ENCODE data around the gene ZNF785. TPM values are rescaled to one million over a fixed set of nuclear protein-coding genes. Genes with fewer than 3 reads are reported as not detected.

The ZNF785 gene
- 4.4 and 8.7 TPM in 2 replicates for total RNA-seq

DNA sequence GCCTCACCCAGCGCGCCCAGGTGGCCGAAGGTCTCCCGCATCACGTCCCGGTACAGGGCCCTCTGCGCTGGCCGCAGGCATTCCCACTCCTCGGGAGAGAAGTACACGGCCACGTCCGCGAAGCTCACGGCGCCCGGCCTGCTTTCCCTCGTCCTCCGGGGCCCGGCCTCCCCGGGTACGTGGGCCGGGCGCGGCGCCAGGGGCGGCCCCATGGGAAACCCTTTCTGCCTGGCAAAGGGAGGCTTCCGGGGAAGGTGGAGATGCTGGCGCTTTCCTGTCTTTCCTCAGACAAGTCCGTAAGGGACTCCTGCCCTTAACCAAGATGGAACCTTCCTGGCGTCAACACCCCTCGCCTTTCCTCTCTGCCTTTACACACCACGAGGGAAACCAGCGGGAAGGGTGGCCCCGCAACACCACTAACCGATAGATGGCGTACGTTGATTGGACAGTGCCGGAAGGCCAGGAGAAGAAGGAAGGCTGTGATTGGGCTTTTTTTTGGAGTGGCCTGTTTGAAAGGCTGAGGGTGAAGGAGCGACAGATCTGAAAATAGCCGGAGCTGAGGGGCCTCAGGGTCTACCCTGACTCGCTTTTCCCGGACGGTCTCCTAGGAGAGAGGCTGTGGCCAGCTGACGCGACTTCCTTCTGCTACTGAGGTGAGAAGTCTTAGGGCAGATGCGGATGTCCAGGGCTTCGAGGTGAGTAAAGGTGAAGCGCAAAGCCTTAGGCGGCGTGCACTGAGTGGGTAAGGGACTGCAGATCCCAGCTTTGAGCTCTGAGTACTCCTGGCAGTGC, at the start of gene ZNF785:
Gene ZNF785, minus strand, starts transcription at position 298 of the 792 bp plus-strand sequence. Its CDS starts 86 bp downstream, at position 212.

GRCh38 chr16:30609926-30610839, 24.7 kb upstream of the ZNF785 start, which contains the start of gene ZNF689:
ZNF689 (minus strand) TSS chr16:30610389; CDS start chr16:30610041, 348 bp downstream.

DNA sequence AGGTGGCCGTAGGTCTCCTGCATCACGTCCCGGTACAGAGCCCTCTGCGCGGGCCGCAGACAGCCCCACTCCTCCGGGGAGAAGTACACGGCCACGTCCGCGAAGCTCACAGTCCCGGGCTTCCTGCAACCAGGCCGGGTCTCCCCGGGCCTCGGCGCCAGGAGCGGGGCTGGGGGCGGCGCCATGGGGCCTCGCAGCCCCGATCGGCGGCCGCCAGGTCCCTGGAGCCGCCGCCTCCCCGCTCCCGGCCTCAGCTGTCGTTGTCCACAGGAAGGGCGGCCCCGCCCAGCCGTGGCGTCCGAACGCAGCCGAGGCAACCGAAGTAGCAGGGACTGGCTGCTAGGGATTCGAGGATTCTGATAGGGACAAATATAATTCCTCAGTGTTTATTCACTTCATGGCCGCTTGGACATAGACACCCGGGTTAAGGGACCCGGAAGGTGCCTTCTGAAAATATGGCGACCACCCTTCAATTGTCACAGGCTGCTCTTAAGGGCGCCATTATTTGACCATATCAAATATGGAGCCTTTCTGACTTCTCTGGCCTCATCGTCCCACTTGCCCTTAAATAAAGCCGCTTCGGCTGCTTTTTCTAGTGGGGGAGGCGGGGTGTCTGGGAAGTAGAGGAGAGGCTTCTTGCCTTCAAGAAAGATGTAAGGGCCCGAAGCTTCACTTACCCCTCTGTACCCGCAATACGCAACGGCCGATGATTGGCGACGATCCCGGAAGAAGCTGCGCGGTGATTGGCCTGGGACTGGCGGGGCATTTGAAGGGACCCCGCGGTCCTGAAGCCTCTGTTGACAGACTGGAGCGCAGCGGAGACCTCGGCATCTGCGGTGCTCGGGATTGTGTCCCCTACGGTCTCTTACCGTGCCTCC, 13.8 kb downstream of the ZNF785 start, which contains the start of gene ZNF688:
Gene ZNF688, minus strand, starts transcription at position 270 of the 878 bp plus-strand sequence. Its CDS starts 85 bp downstream, at position 185.

DNA sequence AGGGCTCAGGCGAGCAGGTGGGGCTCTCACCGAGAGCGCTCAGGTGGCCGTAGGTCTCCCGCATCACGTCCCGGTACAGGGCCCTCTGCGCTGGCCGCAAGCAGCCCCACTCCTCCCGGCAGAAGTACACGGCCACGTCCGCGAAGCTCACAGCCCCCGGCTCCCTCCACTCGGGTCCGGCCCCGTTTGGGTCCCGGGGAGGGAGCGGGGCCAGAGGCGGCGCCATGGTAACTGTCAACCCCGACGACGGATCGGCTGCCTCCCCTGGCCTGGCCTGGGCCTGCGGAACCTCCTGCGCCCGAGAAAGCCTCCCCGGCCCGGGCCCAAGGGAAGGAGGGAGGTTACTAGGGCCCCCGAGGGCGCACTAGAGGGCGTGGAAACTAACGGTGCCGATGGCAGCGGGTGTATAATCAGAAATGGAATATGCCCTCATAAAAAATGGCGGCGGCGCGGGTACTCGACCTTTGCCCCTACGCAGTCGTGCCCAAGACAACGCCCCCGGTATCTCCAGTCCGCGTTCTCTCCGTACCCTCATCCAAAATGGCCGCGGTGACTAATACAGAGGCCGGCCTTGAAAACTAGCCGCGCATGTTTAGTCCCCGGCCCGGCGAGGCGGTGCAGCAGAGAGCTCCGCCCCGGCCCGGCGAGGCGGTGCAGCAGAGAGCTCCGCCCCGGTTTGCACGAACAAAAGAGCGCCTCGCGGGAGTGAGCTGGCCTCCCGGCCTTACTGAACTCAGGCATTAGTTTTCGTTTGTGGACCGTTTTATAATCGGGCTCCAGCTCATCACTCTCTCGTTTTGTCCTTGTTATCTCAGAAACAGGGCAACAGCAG, 27.3 kb downstream of the ZNF785 start, which contains the start of gene ZNF764:
Gene ZNF764, minus strand, starts transcription at position 418 of the 832 bp plus-strand sequence. Its CDS starts 192 bp downstream, at position 226.

DNA sequence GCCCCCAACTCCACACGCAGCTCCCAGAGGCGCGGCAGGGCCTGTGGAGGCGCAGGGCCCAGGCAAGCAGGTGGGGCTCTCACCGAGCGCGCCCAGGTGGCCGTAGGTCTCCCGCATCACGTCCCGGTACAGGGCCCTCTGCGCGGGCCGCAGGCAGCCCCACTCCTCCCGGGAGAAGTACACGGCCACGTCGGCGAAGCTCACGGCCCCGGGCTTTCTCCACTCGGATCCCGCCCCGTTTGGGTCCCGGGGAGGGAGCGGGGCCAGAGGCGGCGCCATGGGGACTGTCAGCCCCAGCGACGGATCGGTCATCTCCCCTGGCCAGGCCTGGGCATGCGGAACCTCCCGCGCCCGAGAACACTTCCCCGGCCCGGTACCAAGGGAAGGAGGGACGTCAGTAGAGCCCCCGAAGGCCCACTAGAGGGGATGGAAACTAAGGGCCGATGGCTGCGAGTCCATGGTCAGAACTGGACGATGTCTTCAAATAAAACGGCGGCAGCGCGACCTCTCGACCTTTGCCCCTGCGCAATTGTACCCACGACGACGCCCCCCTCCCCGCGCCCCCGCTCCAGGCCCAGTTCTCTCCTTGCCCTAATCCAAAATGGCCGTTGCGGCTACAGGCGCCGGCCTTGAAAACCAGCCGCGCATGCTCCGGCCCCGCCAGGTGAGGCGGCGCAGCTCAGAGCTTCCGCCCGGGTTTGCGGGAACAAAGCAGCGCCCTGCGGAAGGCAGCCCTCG, 51.0 kb downstream of the ZNF785 start, which contains the start of gene ZNF747:
Gene ZNF747, minus strand, starts transcription at position 491 of the 738 bp plus-strand sequence. Its CDS starts 179 bp downstream, at position 312.

Other genes starting within 250 kb of the ZNF785 start
- gene CD2BP2, start 230.4 kb downstream of the ZNF785 start, total RNA-seq = 39.6 and 43.5 TPM in 2 replicates
- 42.7 and 47.9 TPM in 2 replicates for gene TBC1D10B, start 215.2 kb downstream of the ZNF785 start, total RNA-seq
- gene MYL11, start 210.9 kb downstream of the ZNF785 start, total RNA-seq = 1.8 TPM in 1 of 2 replicates, not detected in the other
- 0.63 TPM in 1 of 2 replicates, not detected in the other for gene SEPTIN1, start 203.1 kb downstream of the ZNF785 start, total RNA-seq
- gene ZNF48, start 190.3 kb downstream of the ZNF785 start, total RNA-seq = 12.4 and 17.7 TPM in 2 replicates
- gene ZNF771, start 178.1 kb downstream of the ZNF785 start, total RNA-seq = 7.4 and 8.6 TPM in 2 replicates
- 43.4 and 96.5 TPM in 2 replicates for gene DCTPP1, start 155.7 kb downstream of the ZNF785 start, total RNA-seq
- 20.2 and 23.2 TPM in 2 replicates for gene SEPHS2, start 139.8 kb downstream of the ZNF785 start, total RNA-seq
- gene ITGAL, start 113.0 kb downstream of the ZNF785 start, total RNA-seq = not detected in 2 replicates
- gene ZNF768, start 59.1 kb downstream of the ZNF785 start, total RNA-seq = 32.4 and 46.5 TPM in 2 replicates
- 6.4 and 11.0 TPM in 2 replicates for gene ZNF747, start 50.8 kb downstream of the ZNF785 start, total RNA-seq
- gene ZNF764, start 27.3 kb downstream of the ZNF785 start, total RNA-seq = 5.4 and 11.2 TPM in 2 replicates
- gene ZNF688, start 14.0 kb downstream of the ZNF785 start, total RNA-seq = 8.0 and 11.8 TPM in 2 replicates
- gene ZNF689, start 24.7 kb upstream of the ZNF785 start, total RNA-seq = 8.5 and 8.9 TPM in 2 replicates
- gene PRR14, start 65.3 kb upstream of the ZNF785 start, total RNA-seq = 32.1 and 36.4 TPM in 2 replicates
- 26.9 and 39.0 TPM in 2 replicates for gene FBRS, start 72.7 kb upstream of the ZNF785 start, total RNA-seq
- gene SRCAP, start 113.5 kb upstream of the ZNF785 start, total RNA-seq = 15.3 and 22.1 TPM in 2 replicates
- gene PHKG2, start 162.7 kb upstream of the ZNF785 start, total RNA-seq = 24.7 and 28.2 TPM in 2 replicates
- gene CFAP119, start 176.4 kb upstream of the ZNF785 start, total RNA-seq = 4.8 and 5.9 TPM in 2 replicates
- 63.7 and 67.1 TPM in 2 replicates for gene RNF40, start 176.6 kb upstream of the ZNF785 start, total RNA-seq
- 9.5 and 23.3 TPM in 2 replicates for gene ZNF629, start 201.5 kb upstream of the ZNF785 start, total RNA-seq

Data from mesangial cell (primary cell).